GM19025 (cell line): ENCODE results near the gene IFNW1.
A peak's percentile ranks its signal among the peaks of the same experiment; 100 is the strongest.
"Not testable (repeated sequence)": the region's sequence is repeated elsewhere in the genome, so short reads cannot be mapped to it uniquely, and the experiment has no call there.

Experiments
- ATAC-seq: cut with Tn5 transposase; IDR thresholded peaks from one replicate; pipeline ENCODE4 v1.9.1; 2021; ENCODE audit warnings: mild to moderate bottlenecking, low read depth, moderate library complexity; ENCODE audit not compliant: unreplicated experiment

Gene IFNW1

DNA sequence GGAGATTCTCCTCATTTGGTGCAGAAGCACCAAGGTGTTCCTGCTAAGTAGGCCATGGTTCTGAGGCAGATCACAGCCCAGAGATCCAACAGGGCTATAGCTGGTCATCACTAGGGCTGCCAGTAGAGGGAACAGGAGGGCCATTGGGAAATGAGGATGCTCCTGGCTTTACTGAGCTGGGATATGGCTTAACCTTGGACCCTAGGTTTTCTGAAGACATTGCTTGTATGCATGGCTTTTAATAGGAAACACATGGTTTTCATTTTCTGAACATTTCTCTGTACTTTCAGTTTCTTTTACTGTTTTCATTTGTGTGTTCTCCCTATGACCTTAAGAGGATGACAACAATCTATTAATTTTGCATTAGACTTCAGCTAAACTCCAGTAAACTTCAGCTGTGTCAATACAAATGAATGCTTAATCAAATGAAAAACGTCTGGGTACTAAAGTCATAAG lies at the start of gene IFNW1:
IFNW1 (minus strand) TSS at position 406 of the 456 bp plus-strand sequence; CDS start at position 144, 262 bp downstream.
- peak; percentile 65 for ATAC-seq

- ATAC-seq = not testable (repeated sequence)
Observed at GRCh38 chr9:21187487-21187886, 45.9 kb upstream of the IFNW1 start, which contains the start of gene IFNA4. IFNA4 (minus strand) TSS chr9:21187587; CDS start chr9:21187531, 56 bp downstream.

DNA sequence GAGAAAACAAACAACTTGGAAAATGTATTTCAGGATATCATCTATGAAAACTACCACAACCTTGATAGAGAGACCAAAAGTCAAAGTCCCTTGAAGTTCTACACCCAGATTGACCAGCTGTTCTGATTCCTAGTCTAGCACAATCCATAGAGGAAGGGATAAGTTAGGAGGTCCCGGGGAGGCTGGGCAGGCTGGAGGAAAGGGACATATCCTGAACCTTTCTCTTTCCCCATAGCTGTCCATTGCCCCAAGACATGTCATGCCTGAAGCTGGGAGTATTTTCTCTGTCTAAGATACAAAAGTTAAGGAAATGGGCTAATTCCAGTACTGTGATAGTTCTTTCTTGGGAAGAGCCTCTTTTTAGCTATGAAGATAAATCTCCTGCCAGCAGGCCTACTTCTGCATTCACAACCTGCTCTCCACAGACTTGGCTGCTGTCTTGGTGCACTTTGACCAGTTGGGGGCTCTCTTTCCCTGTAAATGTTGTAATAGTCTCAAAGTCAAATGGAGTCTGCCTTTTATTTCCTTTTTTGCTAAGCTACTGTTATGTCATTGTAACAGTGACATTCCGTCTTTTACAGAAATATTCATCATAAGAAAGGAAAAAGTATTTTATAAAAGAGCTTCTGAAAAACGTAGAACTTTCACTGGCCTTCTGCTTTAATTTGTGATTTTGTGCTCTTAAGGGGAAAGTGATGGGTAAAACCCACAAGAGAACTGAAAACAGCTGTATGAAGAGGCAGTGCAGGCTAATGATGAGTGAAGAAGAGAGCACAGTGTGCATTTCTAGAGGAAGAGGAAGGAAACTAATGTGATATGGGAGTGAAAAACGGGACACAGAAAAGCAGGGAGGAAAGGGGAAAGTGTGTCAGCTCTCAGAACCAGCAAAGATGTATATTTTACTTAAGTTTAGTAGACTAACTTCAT lies 41.4 kb upstream of the IFNW1 start:
- ATAC-seq = peak; percentile 90

DNA sequence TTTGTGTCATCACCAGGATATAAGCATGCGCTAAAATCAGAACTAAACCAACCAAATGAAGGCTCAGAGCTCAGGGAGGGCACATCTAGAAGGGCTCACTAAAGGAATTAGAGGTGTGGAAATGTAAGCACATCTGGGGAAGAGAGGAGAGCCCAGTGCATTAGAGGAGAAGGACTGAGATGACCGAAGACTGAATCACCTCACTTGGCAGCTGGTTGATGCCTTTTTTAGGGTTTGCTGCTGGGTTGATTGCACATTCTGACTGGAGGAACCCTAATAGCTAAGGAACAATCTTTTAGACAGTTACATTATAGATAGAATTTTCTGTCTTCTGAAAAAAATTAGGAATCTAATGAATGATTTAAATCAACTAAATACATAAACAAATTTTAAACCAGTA lies 33.0 kb upstream of the IFNW1 start:
- ATAC-seq = no peak

GRCh38 chr9:21172156-21172555 lies 30.5 kb upstream of the IFNW1 start:
- no peak for ATAC-seq

DNA sequence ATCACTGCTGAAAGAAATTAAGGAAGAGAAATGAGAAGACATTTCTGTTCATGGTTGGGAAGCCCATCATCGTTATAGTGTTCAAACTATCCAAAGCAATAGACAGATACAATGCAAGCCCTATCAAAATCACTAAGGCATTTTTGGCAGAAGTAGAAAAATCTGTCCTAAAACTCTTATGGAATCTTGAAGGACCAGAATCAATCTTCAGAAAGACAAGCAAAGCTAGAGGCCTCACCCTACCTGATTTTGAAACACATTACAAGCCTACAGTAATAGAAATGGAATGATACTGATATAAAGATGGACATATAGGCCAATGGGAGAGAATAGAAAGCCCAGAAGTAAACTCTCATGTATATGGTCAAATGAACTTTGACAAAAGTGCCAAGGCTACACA lies 29.7 kb upstream of the IFNW1 start:
- ATAC-seq = no peak

- ATAC-seq = not testable (repeated sequence)
Observed at GRCh38 chr9:21166560-21166959, 24.9 kb upstream of the IFNW1 start, which contains the start of gene IFNA21. IFNA21 (minus strand) TSS chr9:21166660; CDS start chr9:21166612, 48 bp downstream.

DNA sequence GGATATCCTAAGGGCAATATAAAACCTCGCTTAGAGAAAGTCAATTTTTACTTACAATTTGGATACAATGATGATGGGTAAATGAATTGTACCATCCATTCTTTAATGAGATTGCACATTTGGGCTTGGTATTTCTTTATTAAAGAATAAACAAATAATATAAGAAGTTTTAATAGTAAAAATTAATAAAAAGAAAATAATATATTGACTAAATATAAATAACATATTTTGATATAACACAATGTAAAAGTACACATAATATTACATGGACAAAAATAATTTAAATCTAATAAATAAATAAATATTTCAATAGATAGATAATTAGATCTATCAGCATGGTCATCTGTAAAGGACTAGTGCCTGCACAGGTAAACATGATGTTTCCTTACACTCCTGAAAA lies 23.9 kb upstream of the IFNW1 start:
- ATAC-seq = no peak

DNA sequence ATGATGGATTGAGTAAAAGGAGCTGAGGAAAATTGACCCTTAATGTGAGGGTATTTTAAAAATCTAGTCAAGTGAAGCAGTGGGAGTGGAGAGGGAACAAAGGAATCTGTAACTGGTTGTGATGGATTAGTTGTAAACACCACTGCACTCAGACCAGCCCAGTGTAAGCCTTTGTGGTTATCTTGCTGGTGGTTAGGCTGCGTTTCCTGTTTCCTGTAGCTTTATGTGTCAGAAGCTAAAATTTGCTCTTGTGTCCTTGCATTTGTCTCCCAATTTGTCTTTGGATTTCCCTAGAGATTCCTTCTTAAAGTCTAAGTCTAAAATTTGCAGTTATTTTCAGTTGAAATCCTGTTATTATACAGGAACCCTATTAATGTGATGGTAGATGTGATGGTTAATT lies 18.5 kb upstream of the IFNW1 start:
- ATAC-seq = peak; percentile 92

- no peak for ATAC-seq
Observed at GRCh38 chr9:21155501-21155900, 13.9 kb upstream of the IFNW1 start.

DNA sequence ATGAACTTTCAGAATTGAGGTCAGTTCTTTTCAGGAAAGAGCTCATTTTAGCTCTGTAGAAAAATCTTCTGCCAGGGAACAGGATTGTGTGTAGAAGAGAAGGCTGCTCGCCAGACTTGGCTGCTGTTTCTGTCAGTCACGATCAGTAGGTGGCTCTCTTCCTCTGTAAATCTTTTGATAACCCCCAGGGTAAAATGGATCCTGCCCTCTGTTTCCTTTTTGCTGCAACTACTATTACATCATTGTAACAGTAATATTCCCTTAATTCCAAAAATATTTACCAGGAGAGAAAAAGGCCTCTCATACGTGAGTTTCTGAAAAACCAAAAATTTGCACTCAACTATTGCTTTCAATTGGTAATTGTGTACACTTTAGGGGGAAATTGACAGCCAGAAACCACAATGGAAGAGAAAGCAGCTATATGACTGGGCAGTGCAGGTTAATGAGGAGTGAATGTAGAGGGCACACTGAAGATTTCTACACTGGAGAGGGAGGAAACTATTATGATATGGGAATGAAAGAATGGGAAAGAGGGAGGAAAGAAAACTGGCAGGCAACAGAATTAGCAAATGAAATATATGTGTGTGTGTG lies 12.5 kb upstream of the IFNW1 start:
- peak; percentile 79 for ATAC-seq

GRCh38 chr9:21153336-21154017 lies 11.8 kb upstream of the IFNW1 start:
- ATAC-seq = peak; percentile 28

- no peak for ATAC-seq
Observed at GRCh38 chr9:21144603-21145002, 3.0 kb upstream of the IFNW1 start.

DNA sequence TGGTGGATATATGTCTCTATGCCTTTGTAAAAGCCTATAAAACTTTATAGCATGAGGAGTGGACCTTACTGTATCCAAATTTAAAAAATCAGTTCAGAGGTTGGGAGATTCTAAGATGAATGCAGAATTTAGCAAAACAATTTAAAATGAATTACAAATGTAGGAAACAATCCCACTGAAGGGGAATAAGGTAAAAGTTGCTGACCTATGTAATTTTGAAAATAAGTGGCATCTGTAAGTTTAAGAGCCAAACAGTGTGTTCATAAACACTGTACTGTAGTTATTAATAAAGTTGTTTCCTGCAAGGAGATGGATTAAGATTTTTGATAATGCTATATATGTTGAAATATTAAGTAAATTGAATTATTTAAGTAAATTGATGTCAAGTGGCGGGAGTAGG lies 4.6 kb downstream of the IFNW1 start:
- no peak for ATAC-seq

DNA sequence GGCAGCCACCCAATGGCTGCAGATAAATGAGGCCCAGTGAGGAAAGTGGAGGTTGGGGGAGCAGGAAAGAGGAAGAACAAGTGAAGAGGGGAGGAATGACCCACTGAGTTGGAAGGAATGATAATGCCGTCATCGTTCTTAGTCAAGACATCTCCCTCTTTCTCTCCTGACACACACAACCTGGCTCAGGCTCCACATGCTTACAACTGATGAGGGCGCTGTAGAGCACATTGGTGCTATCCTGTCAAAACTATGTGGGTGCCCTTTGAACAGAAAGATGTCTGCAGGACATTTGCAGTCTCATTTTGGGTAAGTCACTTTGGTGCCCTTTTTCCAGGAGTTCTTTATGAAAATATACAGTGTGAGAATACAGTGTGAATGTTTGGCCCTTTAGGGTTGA lies 5.9 kb downstream of the IFNW1 start:
- no peak for ATAC-seq

DNA sequence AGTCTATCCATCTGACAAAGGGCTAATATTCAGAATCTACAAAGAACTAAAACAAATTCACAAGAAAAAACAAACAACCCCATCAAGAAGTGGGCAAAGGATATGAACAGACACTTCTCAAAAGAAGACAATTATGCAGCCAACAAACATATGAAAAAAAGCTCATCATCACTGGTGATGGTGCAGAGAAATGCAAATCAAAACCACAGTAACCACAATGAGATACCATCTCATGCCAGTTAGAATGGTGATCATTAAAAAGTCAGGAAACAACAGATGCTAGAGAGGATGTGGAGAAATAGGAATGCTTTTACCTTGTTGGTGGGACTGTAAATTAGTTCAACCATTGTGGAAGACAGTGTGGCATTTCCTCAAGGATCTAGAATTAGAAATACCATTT lies 13.4 kb downstream of the IFNW1 start:
- not testable (repeated sequence) for ATAC-seq

- ATAC-seq = peak; percentile 44
Observed at GRCh38 chr9:21121595-21122251, 19.9 kb downstream of the IFNW1 start.

GRCh38 chr9:21121079-21121478 lies 20.6 kb downstream of the IFNW1 start:
- no peak for ATAC-seq

- no peak for ATAC-seq
Observed at GRCh38 chr9:21119093-21119770, 22.4 kb downstream of the IFNW1 start.

- no peak for ATAC-seq
Observed at GRCh38 chr9:21114311-21114710, 27.3 kb downstream of the IFNW1 start.
